NCI-H2107 (cell line): ENCODE data around the gene ANKRD36C.
"Not testable (repeated sequence)": the region's sequence is repeated elsewhere in the genome, so short reads cannot be mapped to it uniquely, and the experiment has no call there.

Experiments
- DNase-seq: peaks from one replicate; lab custom pipeline; 2025; lab: John Stamatoyannopoulos, UW

Gene ANKRD36C

DNA sequence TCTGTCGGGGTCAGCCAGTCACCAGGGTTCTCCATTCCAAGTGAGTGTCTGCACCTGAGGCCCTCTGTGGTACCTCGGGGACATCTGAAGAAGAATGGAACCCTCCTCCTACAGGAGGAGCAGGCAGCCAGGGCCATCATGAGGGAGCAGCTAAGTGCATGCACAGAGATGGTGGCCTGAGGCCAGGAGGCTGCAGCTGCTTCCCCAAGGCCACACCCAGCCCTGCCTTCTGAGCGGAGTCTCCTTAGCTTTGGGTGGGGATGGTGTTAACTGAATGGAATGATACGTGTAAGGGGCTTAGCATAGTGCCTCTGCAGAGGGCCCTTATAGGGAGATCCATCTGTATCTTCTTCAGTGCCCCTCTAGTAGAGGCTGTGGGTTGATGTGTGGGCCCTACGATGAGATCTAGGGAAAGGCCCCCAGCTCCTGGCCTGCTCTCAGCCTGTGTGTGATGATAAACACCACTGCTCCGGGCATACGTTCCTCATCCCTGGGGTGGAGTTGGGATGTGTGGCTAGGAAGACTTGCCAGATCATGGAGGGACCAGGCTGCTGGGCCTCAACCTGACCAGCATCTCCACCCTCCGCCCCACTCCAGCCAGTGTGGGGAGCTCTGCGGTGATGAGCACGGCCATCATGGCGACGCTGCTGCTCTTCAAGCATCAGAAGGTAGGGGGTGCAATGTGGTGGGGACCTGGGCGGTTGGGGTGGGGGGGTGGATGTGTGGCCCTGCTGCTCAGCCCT lies 192.3 kb downstream of the ANKRD36C start:
- DNase-seq = not testable (repeated sequence)

DNA sequence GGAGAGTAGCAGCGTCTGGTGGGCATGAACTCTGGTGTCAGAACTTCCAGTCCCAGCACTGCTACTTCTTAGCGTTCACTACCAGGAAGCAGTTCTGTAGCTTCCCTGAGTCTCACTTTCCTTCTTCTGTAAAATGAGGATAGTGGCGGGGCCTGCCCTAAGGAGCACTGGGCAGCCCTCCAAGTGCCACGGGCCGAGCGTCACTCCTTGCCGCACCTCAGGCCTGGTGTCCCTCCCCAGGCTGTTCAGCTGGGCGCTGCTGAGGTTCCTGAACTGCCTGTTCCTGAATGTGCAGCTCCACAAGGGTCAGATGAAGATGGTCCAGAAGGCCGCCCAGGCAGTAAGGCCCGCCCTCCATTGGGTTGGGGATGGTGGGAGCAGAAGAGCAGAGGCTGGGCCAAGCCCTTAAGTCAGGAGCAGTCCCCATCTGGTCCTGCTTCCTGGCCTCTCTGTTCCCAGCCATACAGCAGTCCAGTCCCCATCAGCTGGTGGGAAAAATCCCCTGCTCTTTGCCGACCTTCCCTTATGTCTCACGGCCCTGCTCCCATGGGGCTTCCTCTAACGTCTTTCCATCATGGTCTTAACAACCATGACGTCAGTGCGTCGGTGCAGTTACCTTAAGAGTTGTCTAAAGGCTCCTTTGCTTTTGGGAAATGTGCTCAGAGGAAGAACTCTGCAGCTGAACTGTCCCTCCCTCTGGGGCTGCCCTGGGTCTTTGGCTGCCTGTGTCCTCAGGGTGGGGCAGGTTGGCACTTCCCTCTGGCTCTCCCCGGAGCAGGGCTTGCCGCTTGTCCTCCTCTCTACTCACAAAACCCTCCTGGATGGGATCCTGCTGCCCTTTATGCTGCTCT lies 195.2 kb downstream of the ANKRD36C start:
- DNase-seq = not testable (repeated sequence)

DNA sequence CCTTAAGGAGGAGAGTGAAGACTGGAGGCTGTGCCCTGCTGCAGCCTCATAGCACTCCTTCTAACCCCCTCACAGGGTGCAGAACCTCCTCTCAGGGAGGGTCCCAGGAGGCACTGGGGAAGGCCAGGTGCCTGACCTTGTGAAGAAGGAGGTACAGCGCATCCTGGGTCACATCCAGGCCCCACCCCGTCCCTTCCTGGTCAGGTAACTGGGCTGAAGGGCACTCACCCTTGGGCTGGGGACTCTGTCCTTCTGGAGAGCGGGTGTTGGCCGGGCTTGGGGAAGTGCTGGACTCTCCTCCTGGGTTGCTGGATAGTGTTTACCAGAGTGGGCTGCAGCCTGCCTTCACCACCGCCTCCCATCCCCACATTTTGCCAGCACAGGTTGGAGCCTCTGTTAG lies 197.7 kb downstream of the ANKRD36C start:
- DNase-seq = not testable (repeated sequence)

DNA sequence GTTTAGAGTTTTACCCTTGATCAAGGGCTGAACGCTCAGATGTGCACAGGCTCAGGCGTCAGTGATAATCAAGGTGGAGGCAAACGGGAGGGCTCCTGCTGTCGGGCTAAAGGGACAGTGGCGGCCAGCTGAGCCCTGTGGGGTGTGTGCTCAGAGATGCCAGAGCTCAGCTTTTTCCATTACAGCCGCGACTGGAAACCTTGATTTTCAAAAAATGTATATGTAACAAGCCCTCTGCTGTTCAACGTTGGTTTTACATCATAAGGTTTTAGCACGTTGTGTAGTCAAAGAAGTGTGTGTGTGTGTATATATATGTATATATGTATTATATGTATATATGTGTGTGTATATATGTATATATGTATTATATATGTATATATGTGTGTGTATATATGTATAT lies 201.4 kb downstream of the ANKRD36C start:
- DNase-seq = not testable (repeated sequence)

DNA sequence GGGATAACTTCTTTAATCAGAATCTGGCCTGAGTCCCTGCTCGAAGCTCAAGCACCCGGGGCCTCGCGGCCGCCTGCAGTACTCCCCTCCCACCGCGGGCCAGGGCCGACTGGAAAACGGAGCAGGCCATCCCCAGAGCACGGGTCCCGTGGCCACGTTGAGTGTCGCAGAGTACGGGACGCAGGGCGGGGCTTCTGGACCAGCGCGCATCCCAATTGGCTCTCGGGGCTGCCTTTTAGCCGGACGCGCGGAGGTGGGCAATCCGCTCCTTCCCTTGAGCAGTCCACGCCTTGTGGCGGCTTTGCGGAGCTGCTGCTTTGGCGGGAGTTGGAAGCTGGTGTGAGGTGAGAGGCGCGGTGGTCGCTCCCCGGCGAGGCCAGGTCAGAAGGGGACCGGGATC lies 202.2 kb downstream of the ANKRD36C start:
- DNase-seq = not testable (repeated sequence)

DNA sequence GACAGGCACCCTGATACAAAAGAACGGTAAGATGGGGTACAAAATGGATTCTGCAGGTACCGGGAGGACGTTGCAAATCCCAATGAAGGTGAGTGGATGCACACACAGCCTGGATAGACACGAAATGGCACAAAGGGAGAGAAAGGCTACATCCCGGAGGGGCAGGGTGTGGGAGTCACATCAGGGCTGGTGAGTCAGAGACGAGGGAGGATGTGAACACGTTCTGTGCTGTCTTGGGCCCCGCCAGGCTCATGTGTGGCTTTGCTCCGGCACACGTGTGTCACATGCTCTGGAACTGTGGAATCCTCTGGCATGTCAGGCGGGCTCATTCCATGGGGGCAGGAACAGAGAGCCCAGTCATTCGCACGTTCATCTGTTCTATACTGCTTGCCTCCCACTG lies 203.0 kb downstream of the ANKRD36C start:
- DNase-seq = not testable (repeated sequence)
